B cell (primary cell): Measurements from ENCODE around the gene MMP21.

ENCODE experiments used
- EZH2 ChIP-seq: IDR thresholded peaks from 2 replicates; pipeline ENCODE4 v1.6.1; 2012; ENCODE audit warnings: borderline replicate concordance, low read depth, mild to moderate bottlenecking, moderate library complexity, low read length; ENCODE audit not compliant: insufficient read depth, poor library complexity, severe bottlenecking
- TF ChIP-seq, protein P1 (sequence below): fragments of 200-600 bp; IDR thresholded peaks from one replicate; pipeline ENCODE4 v1.8.0; 2022; ENCODE audit warnings: antibody characterized with exemption, mild to moderate bottlenecking

DNA sequence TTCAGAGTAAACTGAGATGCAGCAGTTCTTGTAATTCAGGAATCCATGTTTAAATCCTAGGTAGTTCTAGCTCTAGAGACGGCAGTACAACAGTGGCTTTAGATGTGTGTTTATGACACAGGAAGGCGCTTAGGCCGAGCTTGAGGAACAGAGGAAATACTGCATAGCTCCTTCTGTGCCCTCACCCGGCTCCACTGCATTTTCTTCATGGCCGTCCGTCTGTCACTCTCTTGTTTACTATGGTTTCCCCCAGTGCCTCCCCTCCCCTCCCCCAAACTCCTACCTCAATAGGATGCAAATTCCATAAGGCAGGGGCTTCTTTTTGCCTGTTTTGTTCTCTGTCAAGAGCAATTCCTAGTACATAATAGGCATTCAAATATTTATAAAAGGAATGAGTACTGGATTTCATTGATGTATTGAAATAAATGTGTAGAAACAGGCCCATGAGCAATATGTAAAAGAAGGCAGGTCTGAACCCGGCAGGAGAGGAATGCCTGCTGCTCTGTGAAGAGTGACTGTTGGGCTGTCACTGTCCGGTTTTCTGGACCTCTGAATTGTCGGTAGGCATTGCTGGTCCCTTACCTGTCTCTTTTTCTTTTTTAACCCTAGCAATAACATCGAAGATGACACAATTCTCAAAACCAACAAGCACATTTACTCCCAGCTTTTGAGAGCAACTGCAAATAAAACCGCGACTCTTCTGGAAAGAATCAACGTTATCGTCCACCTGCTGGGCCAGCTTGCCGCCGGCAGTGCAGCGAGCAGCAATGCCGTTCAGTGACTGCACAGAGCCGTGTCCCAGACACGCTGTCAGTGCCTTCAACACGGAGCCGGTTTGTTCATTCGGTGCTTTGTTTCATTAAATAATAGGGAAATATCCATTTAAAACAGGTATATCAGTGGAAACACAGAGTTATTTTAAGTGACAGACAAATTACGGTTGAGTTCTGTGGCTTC lies 12.7 kb downstream of the MMP21 start:
- TF ChIP-seq, protein P1, sequence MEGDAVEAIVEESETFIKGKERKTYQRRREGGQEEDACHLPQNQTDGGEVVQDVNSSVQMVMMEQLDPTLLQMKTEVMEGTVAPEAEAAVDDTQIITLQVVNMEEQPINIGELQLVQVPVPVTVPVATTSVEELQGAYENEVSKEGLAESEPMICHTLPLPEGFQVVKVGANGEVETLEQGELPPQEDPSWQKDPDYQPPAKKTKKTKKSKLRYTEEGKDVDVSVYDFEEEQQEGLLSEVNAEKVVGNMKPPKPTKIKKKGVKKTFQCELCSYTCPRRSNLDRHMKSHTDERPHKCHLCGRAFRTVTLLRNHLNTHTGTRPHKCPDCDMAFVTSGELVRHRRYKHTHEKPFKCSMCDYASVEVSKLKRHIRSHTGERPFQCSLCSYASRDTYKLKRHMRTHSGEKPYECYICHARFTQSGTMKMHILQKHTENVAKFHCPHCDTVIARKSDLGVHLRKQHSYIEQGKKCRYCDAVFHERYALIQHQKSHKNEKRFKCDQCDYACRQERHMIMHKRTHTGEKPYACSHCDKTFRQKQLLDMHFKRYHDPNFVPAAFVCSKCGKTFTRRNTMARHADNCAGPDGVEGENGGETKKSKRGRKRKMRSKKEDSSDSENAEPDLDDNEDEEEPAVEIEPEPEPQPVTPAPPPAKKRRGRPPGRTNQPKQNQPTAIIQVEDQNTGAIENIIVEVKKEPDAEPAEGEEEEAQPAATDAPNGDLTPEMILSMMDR = no peak
- TF ChIP-seq EZH2 = no peak
